Measurements from ENCODE around the gene ALKBH8.

Gene ALKBH8

GRCh38 chr11:107598225-107599139, 32.9 kb upstream of the ALKBH8 start:
- H3K4me3 ChIP-seq (ENCODE audit: low read depth, low read length): no peak overlapping the region
- DNase-seq (ENCODE audit: low read depth): peak; percentile 18
- peak; percentile 56 for TF ChIP-seq CTCF (conservative IDR thresholded peaks at IDR 0.05; ENCODE audit: low read depth, low read length)

GRCh38 chr11:107594736-107595135, 29.2 kb upstream of the ALKBH8 start:
- no peak for DNase-seq (ENCODE audit: low read depth)
- no peak for TF ChIP-seq CTCF (conservative IDR thresholded peaks at IDR 0.05; ENCODE audit: low read depth, low read length)
- H3K4me3 ChIP-seq (ENCODE audit: low read depth, low read length): no peak overlapping the region

GRCh38 chr11:107593951-107594350, 28.4 kb upstream of the ALKBH8 start:
- DNase-seq (ENCODE audit: low read depth): no peak
- H3K4me3 ChIP-seq (ENCODE audit: low read depth, low read length): no peak overlapping the region
- no peak for TF ChIP-seq CTCF (conservative IDR thresholded peaks at IDR 0.05; ENCODE audit: low read depth, low read length)

DNA sequence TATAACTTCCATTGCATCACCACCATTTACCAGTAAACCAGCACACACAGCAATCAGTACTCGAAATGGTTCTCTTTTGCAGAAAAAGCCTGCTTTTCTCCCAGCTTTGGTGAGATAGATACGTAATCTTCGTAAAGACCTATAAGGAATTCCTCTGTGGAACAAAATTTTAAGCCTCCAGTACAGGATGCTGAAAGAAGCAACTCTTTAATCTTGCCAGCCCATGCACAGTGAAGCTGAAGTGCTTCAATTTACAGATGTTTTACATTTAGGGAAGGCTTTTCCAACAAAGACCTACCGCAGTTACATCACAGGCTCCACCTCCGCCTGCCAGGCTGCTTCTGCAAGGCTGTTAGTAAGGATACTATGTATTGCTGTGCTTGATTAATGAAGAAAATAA, 27.3 kb upstream of the ALKBH8 start:
- TF ChIP-seq CTCF (conservative IDR thresholded peaks at IDR 0.05; ENCODE audit: low read depth, low read length): no peak
- no peak overlapping the region for H3K4me3 ChIP-seq (ENCODE audit: low read depth, low read length)
- no peak for DNase-seq (ENCODE audit: low read depth)

DNA sequence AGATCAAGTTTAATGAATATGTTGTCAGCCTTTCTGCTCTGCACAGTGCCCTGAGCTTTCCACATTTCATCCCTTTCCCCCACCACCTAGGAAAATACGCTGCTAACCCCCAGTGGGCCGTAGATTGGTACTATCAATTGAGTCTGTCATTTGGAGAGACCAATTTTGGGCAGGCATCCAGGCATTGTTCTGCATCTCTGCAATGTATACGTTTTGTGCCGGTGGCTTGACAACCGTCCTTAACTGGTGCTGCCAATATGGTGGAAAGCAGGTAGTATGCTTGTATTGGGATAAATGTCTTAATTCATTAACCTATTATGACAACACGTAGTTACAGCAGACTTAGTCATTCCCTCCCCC, 26.7 kb upstream of the ALKBH8 start:
- no peak for TF ChIP-seq CTCF (conservative IDR thresholded peaks at IDR 0.05; ENCODE audit: low read depth, low read length)
- no peak for DNase-seq (ENCODE audit: low read depth)
- H3K4me3 ChIP-seq (ENCODE audit: low read depth, low read length): peak overlapping the region; percentile 63

GRCh38 chr11:107591378-107592230, 26.1 kb upstream of the ALKBH8 start:
- H3K4me3 ChIP-seq (ENCODE audit: low read depth, low read length): peak overlapping the region; percentile 63
- TF ChIP-seq CTCF (conservative IDR thresholded peaks at IDR 0.05; ENCODE audit: low read depth, low read length): no peak
- peak; percentile 21 for DNase-seq (ENCODE audit: low read depth)

Measured in choroid plexus epithelial cell (primary cell).